Trophoblast cell (in vitro differentiated cells and primary cell): ENCODE measurements around the gene GIGYF2.

ENCODE experiments used
- DNase-seq, 2 donors: peaks; one replicate each; pipeline ENCODE4 v3.0.0-alpha.2; 2016
- H2AFZ ChIP-seq: 2 replicates; pipeline ENCODE4 v1.6.1; 2013; ENCODE audit warnings: low read length, moderate library complexity, mild to moderate bottlenecking; ENCODE audit not compliant: insufficient read depth, poor library complexity
- H2AK5ac ChIP-seq: 2 replicates; pipeline ENCODE4 v1.6.1; 2013; ENCODE audit warnings: mild to moderate bottlenecking, low read length
- H2BK120ac ChIP-seq: 2 replicates; pipeline ENCODE4 v1.6.1; 2013; ENCODE audit warnings: low read length, mild to moderate bottlenecking, moderate library complexity; ENCODE audit not compliant: insufficient read depth, poor library complexity
- H2BK12ac ChIP-seq: 2 replicates; pipeline ENCODE4 v1.6.1; 2013; ENCODE audit warnings: mild to moderate bottlenecking, low read length, moderate library complexity
- H2BK5ac ChIP-seq: 2 replicates; pipeline ENCODE4 v1.6.1; 2013; ENCODE audit warnings: low read length, low read depth, moderate library complexity, mild to moderate bottlenecking; ENCODE audit not compliant: poor library complexity
- H3K14ac ChIP-seq: 2 replicates; pipeline ENCODE4 v1.6.1; 2013; ENCODE audit warnings: mild to moderate bottlenecking, low read length
- H3K18ac ChIP-seq: 2 replicates; pipeline ENCODE4 v1.6.1; 2013; ENCODE audit warnings: mild to moderate bottlenecking, low read length
- H3K23ac ChIP-seq: 2 replicates; pipeline ENCODE4 v1.6.1; 2013; ENCODE audit warnings: low read length
- H3K27ac ChIP-seq: 2 replicates; pipeline ENCODE4 v1.5.1; 2013; ENCODE audit warnings: low read depth, mild to moderate bottlenecking, inconsistent platforms, low read length, moderate library complexity
- H3K27me3 ChIP-seq: 2 replicates; pipeline ENCODE4 v1.6.1; 2013; ENCODE audit warnings: inconsistent platforms, mild to moderate bottlenecking, low read length, moderate library complexity; ENCODE audit not compliant: insufficient read depth
- H3K36me3 ChIP-seq, 2 experiments: 1 replicate in 1 of 2; 2 replicates in 1 of 2; pipeline ENCODE4 v1.6.1; 2013; ENCODE audit warnings: low read length in 2 of 2, mild to moderate bottlenecking in 2 of 2, moderate library complexity in 1 of 2; ENCODE audit not compliant: insufficient read depth in 2 of 2, control insufficient read depth in 1 of 2
- H3K4ac ChIP-seq: 2 replicates; pipeline ENCODE4 v1.6.1; 2013; ENCODE audit warnings: low read depth, mild to moderate bottlenecking, low read length, moderate library complexity
- H3K4me1 ChIP-seq, 2 experiments: 1 replicate in 1 of 2; 2 replicates in 1 of 2; pipeline ENCODE4 v1.6.1; 2013; ENCODE audit warnings: low read length in 2 of 2, mild to moderate bottlenecking in 2 of 2, moderate library complexity in 1 of 2; ENCODE audit not compliant: insufficient read depth in 2 of 2, control insufficient read depth in 1 of 2
- H3K4me2 ChIP-seq: 2 replicates; pipeline ENCODE4 v1.6.1; 2013; ENCODE audit warnings: inconsistent platforms, mild to moderate bottlenecking, low read length, moderate library complexity
- H3K4me3 ChIP-seq: 2 replicates; pipeline ENCODE4 v1.5.1; 2013; ENCODE audit warnings: mild to moderate bottlenecking, low read depth, low read length, inconsistent platforms
- H3K79me1 ChIP-seq: one replicate; pipeline ENCODE4 v1.6.1; 2013; ENCODE audit warnings: low read length
- H3K79me2 ChIP-seq: 2 replicates; pipeline ENCODE4 v1.6.1; 2013; ENCODE audit warnings: low read length, mild to moderate bottlenecking; ENCODE audit not compliant: control insufficient read depth, insufficient read depth, poor library complexity
- H3K9ac ChIP-seq: 2 replicates; pipeline ENCODE4 v1.6.1; 2013; ENCODE audit warnings: mild to moderate bottlenecking, low read length
- H3K9me3 ChIP-seq: 2 replicates; pipeline ENCODE4 v1.6.1; 2013; ENCODE audit warnings: low read depth, mild to moderate bottlenecking, control low read depth, inconsistent platforms, low read length; ENCODE audit not compliant: insufficient read depth
- H4K12ac ChIP-seq: 2 replicates; pipeline ENCODE4 v1.6.1; 2013; ENCODE audit warnings: low read depth, mild to moderate bottlenecking, low read length, moderate library complexity
- H4K8ac ChIP-seq: 2 replicates; pipeline ENCODE4 v1.6.1; 2013; ENCODE audit warnings: low read depth, mild to moderate bottlenecking, low read length, moderate library complexity
- H4K91ac ChIP-seq: one replicate; pipeline ENCODE4 v1.6.1; 2013; ENCODE audit warnings: low read depth, mild to moderate bottlenecking, low read length, moderate library complexity
- WGBS: extraction: QIAGEN DNeasy Blood & Tissue Kit; methylation state at CpG from one replicate; pipeline ENCODE4 v1.1.7; 2013; ENCODE audit warnings: missing lambda C conversion rate; ENCODE audit not compliant: insufficient read length, insufficient coverage; ENCODE audit errors: extremely low coverage; 5-methylcytosine and 5-hydroxymethylcytosine counted together

GIGYF2 gene

DNA sequence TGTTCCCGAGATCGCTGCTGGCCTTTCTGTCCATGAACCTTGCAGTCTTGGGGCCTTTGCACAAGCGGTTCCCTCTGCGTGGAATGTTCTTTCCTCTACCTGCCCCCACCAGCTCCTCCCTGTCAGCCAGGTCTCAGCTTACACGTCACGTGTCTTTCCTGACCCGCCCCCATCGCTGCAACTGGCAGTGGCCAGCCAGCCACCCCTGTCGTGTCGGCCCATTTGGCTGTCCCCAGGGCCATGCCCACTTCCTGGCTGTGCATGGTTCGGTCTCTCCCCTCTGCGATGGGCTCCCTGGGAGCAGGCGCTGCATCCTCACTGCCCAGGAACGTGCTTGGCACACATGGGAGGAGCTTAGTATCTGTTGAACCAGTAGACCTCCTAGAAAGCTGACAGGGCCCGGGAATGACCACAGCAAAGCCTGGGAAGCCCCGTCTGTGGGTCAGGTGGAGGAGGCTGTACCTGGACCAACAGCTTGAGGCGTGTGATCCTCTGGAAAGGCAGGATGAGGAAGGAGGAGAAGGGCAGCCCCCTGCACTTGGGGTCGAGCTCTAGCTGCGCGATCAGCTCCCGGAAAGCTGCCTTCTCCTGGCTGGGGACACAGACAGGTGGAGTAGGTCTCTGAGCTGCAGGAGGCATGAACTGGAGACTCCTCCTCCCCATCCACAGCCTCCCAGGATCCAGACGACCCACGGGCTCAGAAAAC is 193.9 kb downstream of the GIGYF2 start:
- no peak overlapping the region for H3K4ac ChIP-seq
- no peaks in the 10 kb centered on the region for H3K36me3 ChIP-seq
- no CpG with 5 or more reads among the region's 23 CpGs for WGBS
- H4K8ac ChIP-seq, result peak overlapping the region; percentile 25
- H3K27ac ChIP-seq, result no peak overlapping the region
- DNase-seq, result peak; percentile 52 to 56
- H3K27me3 ChIP-seq, result no peaks in the 10 kb centered on the region
- H3K79me2 ChIP-seq, result no peaks in the 10 kb centered on the region
- no peak overlapping the region for H3K23ac ChIP-seq
- H3K79me1 ChIP-seq, result no peaks in the 10 kb centered on the region
- no peak overlapping the region for H2BK5ac ChIP-seq
- H4K91ac ChIP-seq, result no peak overlapping the region
- H2BK120ac ChIP-seq, result no peak overlapping the region
- peak overlapping the region; percentile 61 for H2AFZ ChIP-seq
- H2BK12ac ChIP-seq, result no peak overlapping the region
- H4K12ac ChIP-seq, result no peak overlapping the region
- no peak overlapping the region for H2AK5ac ChIP-seq
- H3K4me2 ChIP-seq, result peak overlapping the region; percentile 46
- H3K14ac ChIP-seq, result no peak overlapping the region
- H3K4me3 ChIP-seq, result no peak overlapping the region
- H3K9ac ChIP-seq, result no peak overlapping the region
- H3K4me1 ChIP-seq, result peaks cover 6 to 8% of the 10 kb centered on the region in 2 experiments
- H3K18ac ChIP-seq, result no peak overlapping the region
- H3K9me3 ChIP-seq, result peaks cover 7% of the 10 kb centered on the region

DNA sequence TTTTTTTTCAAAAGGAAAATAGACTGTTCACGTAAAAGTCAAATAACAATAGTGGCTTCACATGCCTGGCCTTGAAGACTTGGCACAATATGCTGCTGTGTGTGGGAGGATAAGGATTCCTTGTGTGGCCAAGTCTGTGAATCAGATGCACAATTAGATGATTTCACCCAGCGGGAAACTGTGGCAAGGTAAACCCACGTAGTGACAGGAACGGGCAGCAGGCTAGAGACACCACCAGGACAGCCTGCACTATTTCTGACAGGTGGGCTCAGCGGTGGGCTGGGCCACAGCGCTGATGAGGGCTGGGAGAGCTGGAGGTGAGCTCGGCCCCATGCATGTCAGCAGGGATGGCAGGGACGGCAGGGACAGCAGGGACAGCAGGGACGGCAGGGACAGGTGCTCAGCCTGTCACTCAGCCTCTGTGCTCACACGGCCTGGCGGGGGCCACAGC is 194.5 kb downstream of the GIGYF2 start:
- no CpG with 5 or more reads among the region's 11 CpGs for WGBS

DNA sequence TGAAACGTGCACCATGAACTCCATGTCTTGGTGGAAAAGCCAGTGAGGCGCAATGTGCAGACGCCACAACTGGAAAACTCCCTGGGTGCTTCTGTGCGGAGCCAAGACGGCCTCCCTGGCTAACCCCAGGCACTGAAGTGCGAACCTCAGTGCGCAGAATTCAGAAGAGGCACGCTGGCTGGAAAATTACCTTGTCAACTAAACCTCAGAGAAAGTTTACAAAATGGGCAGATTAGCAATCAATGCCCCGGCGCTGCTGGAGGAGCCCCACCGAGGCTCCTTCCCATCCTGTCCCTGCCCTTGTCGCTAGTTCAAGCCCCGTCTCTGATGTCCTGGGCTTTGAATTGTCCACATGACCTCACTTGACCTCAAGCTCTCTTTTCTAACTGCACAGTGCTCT is 195.1 kb downstream of the GIGYF2 start:
- DNase-seq, result no peak
- H3K14ac ChIP-seq, result no peak overlapping the region
- H3K27ac ChIP-seq, result no peak overlapping the region
- H3K4me3 ChIP-seq, result no peak overlapping the region
- H2BK5ac ChIP-seq, result no peak overlapping the region
- no peak overlapping the region for H4K8ac ChIP-seq
- H2BK120ac ChIP-seq, result no peak overlapping the region
- no peak overlapping the region for H2BK12ac ChIP-seq
- WGBS, result no CpG with 5 or more reads among the region's 13 CpGs
- H3K4ac ChIP-seq, result no peak overlapping the region
- H3K79me1 ChIP-seq, result no peaks in the 10 kb centered on the region
- no peak overlapping the region for H3K9ac ChIP-seq
- H3K27me3 ChIP-seq, result no peaks in the 10 kb centered on the region
- no peaks in the 10 kb centered on the region for H3K36me3 ChIP-seq
- no peak overlapping the region for H2AFZ ChIP-seq
- no peak overlapping the region for H2AK5ac ChIP-seq
- H3K18ac ChIP-seq, result no peak overlapping the region
- H4K12ac ChIP-seq, result no peak overlapping the region
- peaks cover 4% of the 10 kb centered on the region for H3K9me3 ChIP-seq
- H4K91ac ChIP-seq, result no peak overlapping the region
- H3K23ac ChIP-seq, result no peak overlapping the region
- H3K4me2 ChIP-seq, result no peak overlapping the region
- no peaks in the 10 kb centered on the region for H3K79me2 ChIP-seq
- peaks cover 6 to 8% of the 10 kb centered on the region in 2 experiments for H3K4me1 ChIP-seq

More for the DNA sequence above, 194.5 kb downstream of the GIGYF2 start:
- Histone ChIP-seq H3K9me3 (peaks cover 4% of the 10 kb centered on the region), H3K4me3 (no peak overlapping the region), H3K4ac (no peak overlapping the region), H2BK12ac (no peak overlapping the region), H2BK120ac (no peak overlapping the region), H3K9ac (no peak overlapping the region), H3K4me2 (no peak overlapping the region), H3K14ac (no peak overlapping the region), H3K27ac (no peak overlapping the region), H3K18ac (no peak overlapping the region), H3K79me2 (no peaks in the 10 kb centered on the region), H4K8ac (no peak overlapping the region), H4K91ac (no peak overlapping the region), H4K12ac (no peak overlapping the region), H3K27me3 (no peaks in the 10 kb centered on the region), H3K4me1 (peaks cover 6 to 8% of the 10 kb centered on the region in 2 experiments), H3K23ac (no peak overlapping the region), H2AK5ac (no peak overlapping the region), H3K79me1 (no peaks in the 10 kb centered on the region), H2BK5ac (no peak overlapping the region), H2AFZ (no peak overlapping the region), H3K36me3 (no peaks in the 10 kb centered on the region)
- DNase-seq, result no peak

DNA sequence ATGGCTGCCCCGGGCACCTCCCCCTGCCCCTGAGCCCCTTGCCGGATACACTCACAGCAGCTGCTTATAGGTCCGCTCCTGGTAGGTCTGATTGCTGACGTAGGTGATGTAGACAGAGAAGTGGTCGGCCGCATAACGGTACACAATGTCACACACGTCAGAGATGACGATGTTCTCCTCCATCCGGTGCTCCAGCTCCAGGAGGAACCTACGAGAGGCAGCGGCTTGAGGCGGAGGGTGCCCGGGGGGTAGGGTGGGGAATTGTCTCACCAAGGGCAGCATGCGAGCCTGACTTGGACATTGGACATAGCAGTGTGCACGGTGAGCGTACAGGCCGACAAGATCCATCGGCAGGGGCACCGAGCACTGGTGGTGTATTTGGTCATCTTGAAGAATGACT is 195.7 kb downstream of the GIGYF2 start:
- Histone ChIP-seq H2BK5ac (no peak overlapping the region), H3K9ac (no peak overlapping the region), H2BK120ac (no peak overlapping the region), H4K8ac (no peak overlapping the region), H3K9me3 (peaks cover 4% of the 10 kb centered on the region), H3K27ac (no peak overlapping the region), H3K4me3 (peak overlapping the region; percentile 48), H3K14ac (no peak overlapping the region), H2BK12ac (no peak overlapping the region), H3K4me2 (no peak overlapping the region), H4K12ac (no peak overlapping the region), H3K79me2 (no peaks in the 10 kb centered on the region), H3K36me3 (no peaks in the 10 kb centered on the region), H2AK5ac (no peak overlapping the region), H3K27me3 (no peaks in the 10 kb centered on the region), H3K23ac (no peak overlapping the region), H2AFZ (no peak overlapping the region), H4K91ac (no peak overlapping the region), H3K4ac (no peak overlapping the region), H3K4me1 (peaks cover 6 to 8% of the 10 kb centered on the region in 2 experiments), H3K79me1 (no peaks in the 10 kb centered on the region), H3K18ac (no peak overlapping the region)
- WGBS, result no CpG with 5 or more reads among the region's 20 CpGs
- DNase-seq, result no peak
